H1 (cell line): Measurements from ENCODE around the gene MECP2. TPM values are rescaled to one million over a fixed set of nuclear protein-coding genes. Genes with fewer than 3 reads are reported as not detected.
"Not testable (repeated sequence)": the region's sequence is repeated elsewhere in the genome, so short reads cannot be mapped to it uniquely, and the experiment has no call there.

Source experiments
- CTCF ChIA-PET: fragments of 300-600 bp; sonication (Branson Sonifier 250); formaldehyde crosslinking; loops from one replicate; lab custom pipeline; 2021; ENCODE audit not compliant: partially characterized antibody; lab: Charles Lee
- POLR2A ChIA-PET: fragments of 300-600 bp; sonication (Branson Sonifier 250); formaldehyde crosslinking; loops from one replicate; lab custom pipeline; 2021; ENCODE audit warnings: inconsistent platforms; ENCODE audit not compliant: partially characterized antibody; lab: Charles Lee
- DNase-seq, 2 experiments: peaks; one replicate each; pipeline versions ENCODE4 v3.0.0 to v3.0.0-alpha.2; 2010 to 2022; ENCODE audit warnings: low spot score in 2 of 2, low read depth in 1 of 2, mixed read lengths in 1 of 2
- FAIRE-seq: peaks from 2 replicates; lab custom pipeline; 2011; peaks lifted over from hg19 to GRCh38; lab: Jason Lieb, UNC
- H2AFZ ChIP-seq: 2 replicates; pipeline ENCODE4 v1.8.1; 2012; ENCODE audit warnings: low read length, inconsistent platforms
- H2AK5ac ChIP-seq: 2 replicates; pipeline ENCODE4 v1.6.1; 2013; ENCODE audit warnings: low read depth, low read length
- H2BK120ac ChIP-seq: replicated peaks from 2 replicates; pipeline ENCODE3; 2013; ENCODE audit warnings: low read depth, low read length, inconsistent platforms
- H2BK12ac ChIP-seq: 2 replicates; pipeline ENCODE4 v1.6.1; 2013; ENCODE audit warnings: low read depth, low read length
- H2BK15ac ChIP-seq: 2 replicates; pipeline ENCODE4 v1.6.1; 2013; ENCODE audit warnings: low read length
- H2BK20ac ChIP-seq: 2 replicates; pipeline ENCODE4 v1.6.1; 2013; ENCODE audit warnings: low read length
- H2BK5ac ChIP-seq: 2 replicates; pipeline ENCODE4 v1.6.1; 2013; ENCODE audit warnings: low read depth, low read length
- H3K14ac ChIP-seq: 2 replicates; pipeline ENCODE4 v1.6.1; 2013; ENCODE audit warnings: inconsistent platforms; ENCODE audit not compliant: insufficient read length
- H3K18ac ChIP-seq: 2 replicates; pipeline ENCODE4 v1.6.1; 2013; ENCODE audit warnings: low read length; ENCODE audit errors: extremely low read depth
- H3K23ac ChIP-seq: 2 replicates; pipeline ENCODE4 v1.6.1; 2013; ENCODE audit warnings: inconsistent platforms; ENCODE audit not compliant: insufficient read length
- H3K23me2 ChIP-seq: 2 replicates; pipeline ENCODE4 v1.6.1; 2013; ENCODE audit warnings: low read depth, low read length
- H3K27ac ChIP-seq: 2 replicates; pipeline ENCODE4 v1.6.1; 2011; ENCODE audit warnings: low read depth, low read length, inconsistent platforms
- H3K27me3 ChIP-seq, 4 experiments: replicated peaks in 1 of 4; 1 replicate in 1 of 4; 2 replicates in 3 of 4; pipeline versions ENCODE4 v1.6.1 to v1.8.1; 2011 to 2013; ENCODE audit warnings: low read length in 3 of 4, mild to moderate bottlenecking in 3 of 4, inconsistent platforms in 2 of 4, mixed read lengths in 2 of 4, moderate library complexity in 1 of 4; ENCODE audit not compliant: control insufficient read depth in 3 of 4, insufficient read depth in 3 of 4; ENCODE audit errors: extremely low read depth in 1 of 4
- H3K36me3 ChIP-seq, 4 experiments: 2 replicates each; pipeline versions ENCODE4 v1.6.1 to v1.8.1; 2011 to 2013; ENCODE audit warnings: mild to moderate bottlenecking in 4 of 4, low read length in 3 of 4, moderate library complexity in 2 of 4, control low read depth in 1 of 4, inconsistent platforms in 1 of 4; ENCODE audit not compliant: insufficient read depth in 4 of 4, control insufficient read depth in 2 of 4
- H3K4ac ChIP-seq: replicated peaks from 2 replicates; pipeline ENCODE3; 2013; ENCODE audit warnings: low read length, low read depth, mixed read lengths, inconsistent platforms; ENCODE audit not compliant: insufficient read length
- H3K4me1 ChIP-seq, 4 experiments: replicated peaks in 1 of 4; 1 replicate in 1 of 4; 2 replicates in 3 of 4; pipeline versions ENCODE4 v1.6.1 to v1.8.1; 2011 to 2013; ENCODE audit warnings: low read length in 3 of 4, inconsistent platforms in 2 of 4, mixed read lengths in 1 of 4; ENCODE audit not compliant: insufficient read depth in 4 of 4, control insufficient read depth in 3 of 4
- H3K4me2 ChIP-seq, 2 experiments: 2 replicates each; pipeline versions ENCODE4 v1.6.1 to v1.8.1; 2011 to 2013; ENCODE audit warnings: low read depth in 2 of 2, low read length in 2 of 2, control low read depth in 1 of 2, inconsistent platforms in 1 of 2, mild to moderate bottlenecking in 1 of 2; ENCODE audit not compliant: insufficient read depth in 1 of 2
- H3K4me3 ChIP-seq, 4 experiments: fragments of 200-600, 300-600 bp in 1 of 4; sonication (generic), shearing (Covaris generic), sonication (Bioruptor Twin) in 1 of 4; 2 replicates each; pipeline versions ENCODE4 v1.5.1 to v1.8.1; 2011 to 2016; ENCODE audit warnings: low read length in 4 of 4, low read depth in 3 of 4, control low read depth in 2 of 4, inconsistent platforms in 2 of 4, mild to moderate bottlenecking in 2 of 4, mixed read lengths in 1 of 4, moderate library complexity in 1 of 4; ENCODE audit not compliant: insufficient read depth in 2 of 4; ENCODE audit errors: extremely low read depth in 1 of 4
- H3K56ac ChIP-seq: replicated peaks from 2 replicates; pipeline ENCODE3; 2013; ENCODE audit warnings: low read depth, mild to moderate bottlenecking, mixed read lengths, low read length, inconsistent platforms; ENCODE audit not compliant: insufficient read length
- H3K79me1 ChIP-seq: 2 replicates; pipeline ENCODE4 v1.6.1; 2013; ENCODE audit warnings: low read depth, low read length, control low read depth
- H3K79me2 ChIP-seq, 2 experiments: 2 replicates each; pipeline versions ENCODE4 v1.6.1 to v1.8.1; 2012 to 2013; ENCODE audit warnings: low read length in 2 of 2, mild to moderate bottlenecking in 2 of 2, inconsistent platforms in 1 of 2; ENCODE audit not compliant: insufficient read depth in 2 of 2, control insufficient read depth in 1 of 2
- H3K9ac ChIP-seq, 4 experiments: replicated peaks in 1 of 4; 1 replicate in 1 of 4; 2 replicates in 3 of 4; pipeline versions ENCODE4 v1.6.1 to v1.8.1; 2011 to 2013; ENCODE audit warnings: low read depth in 3 of 4, low read length in 3 of 4, control low read depth in 2 of 4, mild to moderate bottlenecking in 2 of 4, moderate library complexity in 2 of 4, inconsistent platforms in 1 of 4; ENCODE audit errors: extremely low read depth in 1 of 4
- H3K9me3 ChIP-seq, 2 experiments: 2 replicates each; pipeline versions ENCODE4 v1.6.1 to v1.8.1; 2012 to 2013; ENCODE audit warnings: mild to moderate bottlenecking in 2 of 2, moderate library complexity in 2 of 2, control low read depth in 1 of 2, inconsistent platforms in 1 of 2, low read depth in 1 of 2, low read length in 1 of 2, mixed read lengths in 1 of 2; ENCODE audit not compliant: insufficient read depth in 2 of 2
- H4K20me1 ChIP-seq, 2 experiments: replicated peaks in 1 of 2; 2 replicates each; pipeline versions ENCODE3 to v1.8.1; 2011 to 2013; ENCODE audit warnings: inconsistent platforms in 2 of 2, low read length in 2 of 2, mild to moderate bottlenecking in 1 of 2; ENCODE audit not compliant: insufficient read depth in 2 of 2, control insufficient read depth in 1 of 2
- H4K5ac ChIP-seq: 2 replicates; pipeline ENCODE4 v1.6.1; 2013; ENCODE audit warnings: low read length, low read depth, mixed read lengths, inconsistent platforms; ENCODE audit not compliant: insufficient read length
- H4K8ac ChIP-seq: 2 replicates; pipeline ENCODE4 v1.8.0; 2013; ENCODE audit warnings: mild to moderate bottlenecking, moderate library complexity, low read length, inconsistent platforms; ENCODE audit not compliant: insufficient read depth; ENCODE audit errors: extremely low read depth
- H4K91ac ChIP-seq: replicated peaks from 2 replicates; pipeline ENCODE3; 2013; ENCODE audit warnings: low read length, mixed read lengths, inconsistent platforms; ENCODE audit not compliant: insufficient read length
- WGBS, 2 experiments: shearing (Covaris generic) in 1 of 2; methylation state at CpG; one replicate each; pipeline versions ENCODE4 v1.1.6 to v1.1.7; 2013 to 2015; ENCODE audit warnings: low lambda C conversion rate in 2 of 2, mixed read lengths in 2 of 2, inconsistent platforms in 1 of 2, low coverage in 1 of 2, missing lambda C conversion rate in 1 of 2; ENCODE audit not compliant: insufficient replicate concordance in 2 of 2, insufficient coverage in 1 of 2, insufficient read length in 1 of 2; ENCODE audit errors: extremely low coverage in 1 of 2, missing lambda C conversion rate in 1 of 2; 5-methylcytosine and 5-hydroxymethylcytosine counted together
- polyA plus RNA-seq, 7 experiments: library from polyadenylated mRNA; depleted of rRNA in 3 of 7; stranded (reverse) in 5 of 7; unstranded in 2 of 7; fragments of >200 nt in 5 of 7; fragments of 200-250 nt in 2 of 7; gene quantifications; 1 replicate in 5 of 7; 2 replicates in 1 of 7; 4 replicates in 1 of 7; pipeline versions ENCODE4 v1.2.1 to v1.2.3, GENCODE V29; 2011 to 2013; ENCODE audit warnings: missing spikeins in 2 of 7, mixed read lengths in 2 of 7
- total RNA-seq: library from RNA; stranded (reverse); fragmentation: NEBNext Ultra II Directional; extraction: Animal tissue kit (Norgen Biotek cat#: 25700); gene quantifications from 2 replicates; pipeline ENCODE4 v1.2.1, GENCODE V29; 2021

MECP2 gene
- total and polyA plus RNA-seq, 2 of the 8 experiments (the other 6 are each of a cell fraction or from before 2014, with no cell fraction given), result 5.0 to 32.4 TPM

- H3K14ac ChIP-seq, DNase-seq: not testable (repeated sequence)
Observed at GRCh38 chrX:154144010-154144409, 46.5 kb upstream of the MECP2 start, which contains the start of gene OPN1LW. Gene OPN1LW (plus strand): TSS chrX:154144243. CDS start chrX:154144284, 41 bp downstream.

More at GRCh38 chrX:154144010-154144409, 46.5 kb upstream of the MECP2 start, which contains the start of gene OPN1LW:
- CTCF ChIA-PET, H4K8ac ChIP-seq, H2BK15ac ChIP-seq, H2AK5ac ChIP-seq, H4K5ac ChIP-seq, H2BK120ac ChIP-seq, FAIRE-seq, H3K4me2 ChIP-seq, POLR2A ChIA-PET, H3K79me2 ChIP-seq, H2AFZ ChIP-seq, H3K27me3 ChIP-seq, H3K4me1 ChIP-seq, H3K18ac ChIP-seq, H3K9me3 ChIP-seq, H2BK20ac ChIP-seq, H3K36me3 ChIP-seq, H3K27ac ChIP-seq, H2BK5ac ChIP-seq, H3K23me2 ChIP-seq, H3K56ac ChIP-seq, H3K23ac ChIP-seq, H3K4me3 ChIP-seq, H2BK12ac ChIP-seq, H3K9ac ChIP-seq, H4K20me1 ChIP-seq, H3K79me1 ChIP-seq, H3K4ac ChIP-seq, H4K91ac ChIP-seq: not testable (repeated sequence)
- WGBS, 2 experiments, result 90% methylated on average over 5 of the region's 15 CpGs; no CpG with 5 or more reads in 1 of the 2 experiments
